Spleen (tissue), 7 donors: ENCODE results near the gene ATP6V1E1.

Experiments used
- CTCF ChIP-seq, 11 experiments: fragments of 200-600 bp in 7 of 11; fragments of 450-650 bp in 4 of 11; sonication (generic) in 4 of 11; IDR thresholded peaks in 8 of 11; conservative IDR thresholded peaks in 3 of 11; 1 replicate in 7 of 11; 2 replicates in 4 of 11; pipeline versions ENCODE4 v1.4.0 to v1.8.0; 2016 to 2021; ENCODE audit warnings: antibody characterized with exemption in 11 of 11, inconsistent platforms in 4 of 11, mild to moderate bottlenecking in 1 of 11
- POLR2A ChIP-seq, 3 donors: fragments of 450-650 bp; IDR thresholded peaks; one replicate each; pipeline ENCODE4 v1.5.1; 2017; ENCODE audit warnings: antibody characterized with exemption in 3 of 3, mild to moderate bottlenecking in 1 of 3
- POLR2AphosphoS5 ChIP-seq, 3 donors: sonication (generic); formaldehyde crosslinking; IDR thresholded peaks; one replicate each; pipeline ENCODE4 v1.5.1; 2017; ENCODE audit warnings: antibody characterized with exemption in 3 of 3
- donor health status: DM: no; HTN: no; CAD: no; lungs with moderate emphysema.
- donor health status: DM: no; HTN: no; CAD: no.
- donor health status: DM: no; HTN: no; CAD: no.

GRCh38 chr22:17665854-17666253 lies 37.3 kb upstream of the ATP6V1E1 start:
- TF ChIP-seq POLR2A (IDR thresholded peaks at IDR 0.05), result no peak
- no peak for TF ChIP-seq CTCF (IDR thresholded peaks at IDR 0.05 in 8 of 11, conservative IDR thresholded peaks at IDR 0.05 in 3 of 11)
- no peak for TF ChIP-seq POLR2AphosphoS5 (IDR thresholded peaks at IDR 0.05)
